Dermis blood vessel endothelial cell (primary cell): ENCODE measurements around the gene NPHP4. TPM values are rescaled to one million over a fixed set of nuclear protein-coding genes. Genes with fewer than 3 reads are reported as not detected.

Source experiments
- DNase-seq: peaks from one replicate; pipeline ENCODE4 v3.0.0; 2010
- total RNA-seq: library from RNA; depleted of rRNA; stranded (reverse); fragments of >200 nt; gene quantifications from 2 replicates; pipeline ENCODE4 v1.2.3, GENCODE V29; 2014

The NPHP4 gene
- total RNA-seq = 5.1 and 5.8 TPM in 2 replicates

GRCh38 chr1:5992026-5992813 lies at the start of gene NPHP4:
TSS of gene NPHP4 (minus strand) at chr1:5992425. CDS start at chr1:5986289, 6,136 bp downstream.
- peak; percentile 100 for DNase-seq

GRCh38 chr1:6041432-6042062 lies 49.3 kb upstream of the NPHP4 start:
- peak; percentile 72 for DNase-seq

GRCh38 chr1:6040861-6041415 lies 48.7 kb upstream of the NPHP4 start:
- no peak for DNase-seq

- DNase-seq = no peak
These were observed 48.2 kb upstream of the NPHP4 start for GRCh38 chr1:6040444-6040843.

- no peak for DNase-seq
These were observed 46.8 kb upstream of the NPHP4 start for GRCh38 chr1:6039031-6039430.

GRCh38 chr1:6038603-6039002 lies 46.4 kb upstream of the NPHP4 start:
- no peak for DNase-seq

- DNase-seq = peak; percentile 32
These were observed 45.1 kb upstream of the NPHP4 start for GRCh38 chr1:6037338-6037762.

GRCh38 chr1:6035719-6036118 lies 43.5 kb upstream of the NPHP4 start:
- DNase-seq = no peak

- DNase-seq = no peak
These were observed 43.1 kb upstream of the NPHP4 start for GRCh38 chr1:6035303-6035702.

GRCh38 chr1:6034750-6035096 lies 42.5 kb upstream of the NPHP4 start:
- DNase-seq = no peak

- peak; percentile 71 for DNase-seq
These were observed 41.9 kb upstream of the NPHP4 start for GRCh38 chr1:6033986-6034749.

- no peak for DNase-seq
These were observed 40.9 kb upstream of the NPHP4 start for GRCh38 chr1:6033124-6033523.

- DNase-seq = no peak
These were observed 38.5 kb upstream of the NPHP4 start for GRCh38 chr1:6030547-6031261.

- DNase-seq = no peak
These were observed 37.9 kb upstream of the NPHP4 start for GRCh38 chr1:6030132-6030531.

GRCh38 chr1:6029351-6029750 lies 37.1 kb upstream of the NPHP4 start:
- no peak for DNase-seq

GRCh38 chr1:6028042-6028850 lies 36.0 kb upstream of the NPHP4 start:
- DNase-seq = no peak

- no peak for DNase-seq
These were observed 35.4 kb upstream of the NPHP4 start for GRCh38 chr1:6027591-6027990.

- peak; percentile 16 for DNase-seq
These were observed 34.0 kb upstream of the NPHP4 start for GRCh38 chr1:6026095-6026809.

- DNase-seq = no peak
These were observed 33.3 kb upstream of the NPHP4 start for GRCh38 chr1:6025269-6026094.

GRCh38 chr1:6024376-6024775 lies 32.2 kb upstream of the NPHP4 start:
- DNase-seq = no peak
